ENCODE measurements around the gene TAC1.

DNA sequence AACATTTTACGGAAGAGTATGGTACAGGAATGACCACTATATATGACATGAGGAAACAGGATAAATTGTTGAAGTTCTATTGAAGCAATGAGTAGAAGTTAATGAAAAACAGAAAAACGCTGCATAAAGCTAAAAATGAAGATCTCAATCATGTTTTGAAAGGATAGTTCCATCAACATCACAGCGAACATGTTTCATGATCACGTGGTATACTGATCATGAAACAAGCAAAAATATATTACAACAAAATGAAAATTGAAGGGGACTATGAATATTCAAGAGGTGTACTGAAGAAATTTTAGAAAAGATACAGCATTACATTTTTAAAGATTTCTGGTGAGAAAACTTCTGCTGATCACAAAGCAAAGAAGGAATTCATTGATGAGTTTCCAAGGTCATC, 45.9 kb upstream of the TAC1 start:
- TF ChIP-seq POLR2A (IDR thresholded peaks at IDR 0.05), result no peak
- TF ChIP-seq, protein P1, sequence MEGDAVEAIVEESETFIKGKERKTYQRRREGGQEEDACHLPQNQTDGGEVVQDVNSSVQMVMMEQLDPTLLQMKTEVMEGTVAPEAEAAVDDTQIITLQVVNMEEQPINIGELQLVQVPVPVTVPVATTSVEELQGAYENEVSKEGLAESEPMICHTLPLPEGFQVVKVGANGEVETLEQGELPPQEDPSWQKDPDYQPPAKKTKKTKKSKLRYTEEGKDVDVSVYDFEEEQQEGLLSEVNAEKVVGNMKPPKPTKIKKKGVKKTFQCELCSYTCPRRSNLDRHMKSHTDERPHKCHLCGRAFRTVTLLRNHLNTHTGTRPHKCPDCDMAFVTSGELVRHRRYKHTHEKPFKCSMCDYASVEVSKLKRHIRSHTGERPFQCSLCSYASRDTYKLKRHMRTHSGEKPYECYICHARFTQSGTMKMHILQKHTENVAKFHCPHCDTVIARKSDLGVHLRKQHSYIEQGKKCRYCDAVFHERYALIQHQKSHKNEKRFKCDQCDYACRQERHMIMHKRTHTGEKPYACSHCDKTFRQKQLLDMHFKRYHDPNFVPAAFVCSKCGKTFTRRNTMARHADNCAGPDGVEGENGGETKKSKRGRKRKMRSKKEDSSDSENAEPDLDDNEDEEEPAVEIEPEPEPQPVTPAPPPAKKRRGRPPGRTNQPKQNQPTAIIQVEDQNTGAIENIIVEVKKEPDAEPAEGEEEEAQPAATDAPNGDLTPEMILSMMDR (IDR thresholded peaks at IDR 0.05), result no peak

Data from right lobe of liver (tissue), 4 donors.